RKO (cell line): ENCODE data around the gene ZNF732.
A peak's percentile ranks its signal among the peaks of the same experiment; 100 is the strongest.
"Not testable (repeated sequence)": the region's sequence is repeated elsewhere in the genome, so short reads cannot be mapped to it uniquely, and the experiment has no call there.

Source experiments
- DNase-seq: peaks from one replicate; pipeline ENCODE4 v3.0.0-alpha.2; 2016; ENCODE audit warnings: low spot score

ZNF732 gene

GRCh38 chr4:253936-254756 lies 51.1 kb downstream of the ZNF732 start:
- DNase-seq: no peak

DNA sequence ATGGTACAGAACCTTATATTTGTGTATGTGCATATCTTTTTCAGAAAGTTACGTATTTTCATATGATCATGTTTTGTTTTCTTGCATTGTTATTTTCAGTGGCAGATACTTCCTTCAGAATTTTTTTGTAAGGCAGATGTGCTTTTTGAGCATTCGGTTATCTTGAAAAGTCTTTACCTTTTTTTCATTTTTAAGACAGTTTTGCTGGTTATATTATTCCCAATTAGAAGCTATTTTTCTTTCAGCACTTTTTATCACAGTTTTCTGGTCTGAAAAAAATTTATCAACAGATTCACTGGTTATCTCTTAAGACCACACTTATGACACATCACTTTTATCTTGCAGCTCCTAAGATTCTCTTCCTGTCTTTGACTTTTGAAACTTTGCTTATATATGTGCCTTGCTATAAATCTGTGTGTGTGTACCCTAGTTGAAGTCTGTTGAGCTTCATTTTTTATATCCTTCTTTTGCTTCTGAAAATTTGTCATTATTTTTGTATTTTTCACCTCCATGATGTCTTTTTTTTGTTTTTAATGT lies 53.1 kb downstream of the ZNF732 start:
- DNase-seq: no peak

GRCh38 chr4:244471-244870 lies 60.8 kb downstream of the ZNF732 start:
- peak; percentile 66 for DNase-seq

DNA sequence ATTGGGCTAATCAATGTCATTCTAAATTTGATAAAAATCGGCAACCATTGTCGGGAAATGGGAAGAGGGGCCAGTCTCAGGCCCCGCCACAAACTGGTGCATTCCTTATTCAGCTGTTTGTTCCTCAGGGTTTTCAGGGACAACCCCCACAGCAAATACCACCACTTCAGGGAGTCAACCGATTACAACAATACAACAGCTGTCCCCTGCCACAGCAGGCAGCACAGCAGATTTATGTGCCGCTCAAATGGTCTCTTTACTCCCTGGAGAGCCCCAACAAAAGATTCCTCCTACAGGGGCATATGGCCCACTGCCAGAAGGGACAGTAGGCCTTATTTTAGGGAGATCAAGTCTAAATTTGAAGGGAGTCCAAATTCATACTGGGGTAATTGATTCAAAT lies 61.8 kb downstream of the ZNF732 start:
- DNase-seq: no peak

DNA sequence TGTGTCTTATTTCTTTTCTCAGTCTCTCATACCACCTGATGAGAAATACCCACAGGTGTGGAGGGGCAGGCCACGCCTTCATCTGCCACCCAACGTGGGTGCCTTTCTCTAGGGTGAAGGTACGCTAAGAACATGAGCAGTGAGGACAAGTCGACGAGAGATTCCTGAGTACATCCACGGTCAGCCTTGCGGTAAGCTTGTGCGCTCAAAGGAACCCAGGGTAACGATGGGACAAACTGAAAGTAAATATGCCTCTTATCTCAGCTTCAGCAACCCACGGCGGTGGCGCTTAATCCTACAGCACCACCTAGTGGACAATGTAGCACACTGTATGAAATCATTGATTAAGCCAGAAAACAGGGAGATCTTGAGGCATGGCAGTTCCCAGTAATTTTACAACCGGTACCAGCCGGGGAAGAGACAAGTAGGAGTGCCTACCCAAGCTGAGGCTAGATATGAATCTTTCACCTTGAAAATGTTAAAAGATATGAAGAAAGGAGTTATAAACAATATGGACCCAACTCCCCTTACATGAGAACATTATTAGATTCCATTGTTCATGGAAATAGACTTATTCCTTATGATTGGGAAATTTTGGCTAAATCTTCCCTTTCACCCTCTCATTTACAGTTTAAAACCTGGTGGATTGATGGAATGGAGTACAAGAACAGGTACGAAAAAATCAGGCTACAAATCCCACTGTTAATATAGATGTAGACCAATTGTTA lies 63.0 kb downstream of the ZNF732 start:
- DNase-seq: peak; percentile 91

- DNase-seq: not testable (repeated sequence)
These were observed 63.9 kb downstream of the ZNF732 start for GRCh38 chr4:241411-241810.

DNA sequence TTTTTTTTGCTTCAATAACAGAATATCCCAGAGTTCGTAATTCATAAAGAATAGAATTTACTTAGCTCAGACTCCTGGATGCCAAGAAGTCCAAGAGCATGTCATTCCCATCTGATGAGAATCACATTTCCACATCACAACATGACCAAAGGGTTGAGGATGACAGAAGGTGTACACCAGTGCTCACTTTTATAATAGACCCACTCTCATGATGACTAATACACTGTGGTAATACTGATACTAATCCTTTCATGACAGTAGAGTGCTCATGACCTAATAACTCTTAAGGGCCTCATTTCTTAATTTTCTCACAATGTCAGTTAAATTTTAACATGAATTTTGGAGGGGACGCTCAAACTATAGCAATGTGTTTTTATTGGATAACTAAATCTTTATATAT lies 69.2 kb downstream of the ZNF732 start:
- DNase-seq: peak; percentile 65

DNA sequence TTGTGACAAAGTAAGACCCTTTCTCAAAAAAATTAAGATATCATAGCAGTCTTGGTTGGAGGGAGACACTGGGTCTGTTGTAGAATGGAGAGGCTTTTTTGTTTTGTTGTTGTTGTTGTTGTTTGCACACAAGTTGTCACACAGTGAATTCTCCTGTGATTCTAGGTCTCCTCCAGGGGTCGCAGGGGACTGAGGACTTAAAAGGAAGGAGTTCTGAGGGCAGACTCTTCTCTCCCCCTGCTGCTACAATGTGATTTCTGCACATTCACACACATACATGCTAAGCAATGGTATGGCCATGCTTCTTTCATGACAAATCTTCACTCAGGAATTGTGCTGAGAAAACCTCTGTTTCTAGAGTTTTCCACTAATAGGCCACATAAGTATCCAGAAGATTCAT lies 71.1 kb downstream of the ZNF732 start:
- no peak for DNase-seq

DNA sequence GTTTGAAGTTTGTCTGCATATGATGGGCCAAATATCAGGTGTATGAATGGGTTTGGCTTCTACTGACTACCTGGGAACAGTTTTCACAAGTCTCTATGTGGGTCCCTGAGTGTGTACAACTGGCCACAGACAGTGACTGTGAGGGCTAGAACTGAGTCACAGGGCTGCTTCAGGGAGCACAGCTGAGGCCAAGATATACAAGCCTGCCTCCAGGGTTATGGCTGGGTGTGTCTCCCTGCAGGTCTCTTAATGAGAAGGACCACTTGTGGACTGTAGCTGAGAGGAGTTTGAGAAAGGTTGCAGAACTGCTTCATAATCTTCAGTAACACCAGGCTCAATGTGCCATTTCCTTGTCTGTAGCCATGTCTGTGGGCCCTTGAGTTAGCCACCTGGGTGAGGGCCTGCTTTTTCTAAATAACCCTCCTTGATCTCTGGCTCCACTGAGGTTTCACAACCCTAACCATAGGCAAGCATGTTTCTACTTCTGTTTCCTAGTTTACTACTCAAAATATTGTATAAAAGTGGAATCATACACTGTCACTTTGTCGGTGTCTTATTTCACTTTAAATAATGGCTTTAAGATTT lies 81.3 kb downstream of the ZNF732 start:
- DNase-seq: no peak
